DND-41 (cell line): ENCODE data around the gene ECHS1.

Experiments used
- EZH2 ChIP-seq: IDR thresholded peaks from 3 replicates; pipeline ENCODE4 v1.6.1; 2012; ENCODE audit warnings: borderline replicate concordance, low read depth, mild to moderate bottlenecking, moderate library complexity, low read length, inconsistent platforms; ENCODE audit not compliant: severe bottlenecking
- TF ChIP-seq, protein P1 (sequence below): IDR thresholded peaks from 2 replicates; pipeline ENCODE4 v1.5.1; 2012; ENCODE audit warnings: borderline replicate concordance, low read length, moderate library complexity, mild to moderate bottlenecking; ENCODE audit not compliant: poor library complexity, severe bottlenecking; ENCODE audit errors: extremely low read depth

- no peak for TF ChIP-seq EZH2
- TF ChIP-seq, protein P1, sequence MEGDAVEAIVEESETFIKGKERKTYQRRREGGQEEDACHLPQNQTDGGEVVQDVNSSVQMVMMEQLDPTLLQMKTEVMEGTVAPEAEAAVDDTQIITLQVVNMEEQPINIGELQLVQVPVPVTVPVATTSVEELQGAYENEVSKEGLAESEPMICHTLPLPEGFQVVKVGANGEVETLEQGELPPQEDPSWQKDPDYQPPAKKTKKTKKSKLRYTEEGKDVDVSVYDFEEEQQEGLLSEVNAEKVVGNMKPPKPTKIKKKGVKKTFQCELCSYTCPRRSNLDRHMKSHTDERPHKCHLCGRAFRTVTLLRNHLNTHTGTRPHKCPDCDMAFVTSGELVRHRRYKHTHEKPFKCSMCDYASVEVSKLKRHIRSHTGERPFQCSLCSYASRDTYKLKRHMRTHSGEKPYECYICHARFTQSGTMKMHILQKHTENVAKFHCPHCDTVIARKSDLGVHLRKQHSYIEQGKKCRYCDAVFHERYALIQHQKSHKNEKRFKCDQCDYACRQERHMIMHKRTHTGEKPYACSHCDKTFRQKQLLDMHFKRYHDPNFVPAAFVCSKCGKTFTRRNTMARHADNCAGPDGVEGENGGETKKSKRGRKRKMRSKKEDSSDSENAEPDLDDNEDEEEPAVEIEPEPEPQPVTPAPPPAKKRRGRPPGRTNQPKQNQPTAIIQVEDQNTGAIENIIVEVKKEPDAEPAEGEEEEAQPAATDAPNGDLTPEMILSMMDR = no peak
Observed at GRCh38 chr10:133375357-133376115, 2.4 kb upstream of the ECHS1 start.
